GM21381 (cell line): Measurements from ENCODE around the gene ENTPD8.
"Not testable (repeated sequence)": the region's sequence is repeated elsewhere in the genome, so short reads cannot be mapped to it uniquely, and the experiment has no call there.

Experiments
- ATAC-seq: cut with Tn5 transposase; IDR thresholded peaks from one replicate; pipeline ENCODE4 v1.9.1; 2021; ENCODE audit warnings: mild to moderate bottlenecking, moderate library complexity; ENCODE audit not compliant: unreplicated experiment

ENTPD8 gene

DNA sequence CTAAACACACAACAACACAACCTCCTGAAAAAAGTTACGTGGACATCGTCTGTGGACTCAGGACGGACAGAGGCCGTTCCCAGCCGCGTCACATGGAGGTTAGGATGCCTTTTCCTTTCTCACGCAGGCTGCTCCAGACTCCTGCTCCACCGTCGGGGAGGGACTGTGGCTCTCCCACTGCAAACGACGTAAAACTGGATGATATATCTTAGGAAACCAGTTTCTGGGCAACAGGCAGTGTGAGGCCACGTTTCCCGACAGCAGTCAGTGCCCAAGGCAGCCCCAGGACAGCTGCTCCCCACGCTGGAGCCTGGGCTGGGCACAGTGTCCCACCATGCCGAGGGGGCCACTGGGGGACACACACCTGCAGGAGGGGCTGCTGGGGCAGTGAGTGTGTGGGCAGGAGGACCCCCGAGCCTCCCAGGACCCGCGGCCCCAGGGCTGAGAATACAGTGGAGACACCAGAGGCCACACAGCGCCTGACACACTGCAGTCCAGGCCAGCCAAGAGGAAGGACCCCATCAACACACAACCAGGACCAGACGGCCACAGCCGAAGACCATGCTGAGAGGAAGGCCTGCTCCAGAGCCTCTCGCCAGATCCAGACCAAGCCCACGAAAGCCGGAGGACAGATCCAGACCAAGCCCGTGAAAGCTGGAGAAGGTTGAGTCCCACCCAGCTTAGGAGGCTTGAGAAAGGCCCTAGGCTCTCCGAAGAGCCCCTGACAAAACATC is 44.4 kb downstream of the ENTPD8 start:
- ATAC-seq, result no peak

GRCh38 chr9:137396227-137396626 is 44.9 kb downstream of the ENTPD8 start:
- ATAC-seq, result no peak

- no peak for ATAC-seq
Observed at GRCh38 chr9:137395666-137396010, 45.5 kb downstream of the ENTPD8 start.

DNA sequence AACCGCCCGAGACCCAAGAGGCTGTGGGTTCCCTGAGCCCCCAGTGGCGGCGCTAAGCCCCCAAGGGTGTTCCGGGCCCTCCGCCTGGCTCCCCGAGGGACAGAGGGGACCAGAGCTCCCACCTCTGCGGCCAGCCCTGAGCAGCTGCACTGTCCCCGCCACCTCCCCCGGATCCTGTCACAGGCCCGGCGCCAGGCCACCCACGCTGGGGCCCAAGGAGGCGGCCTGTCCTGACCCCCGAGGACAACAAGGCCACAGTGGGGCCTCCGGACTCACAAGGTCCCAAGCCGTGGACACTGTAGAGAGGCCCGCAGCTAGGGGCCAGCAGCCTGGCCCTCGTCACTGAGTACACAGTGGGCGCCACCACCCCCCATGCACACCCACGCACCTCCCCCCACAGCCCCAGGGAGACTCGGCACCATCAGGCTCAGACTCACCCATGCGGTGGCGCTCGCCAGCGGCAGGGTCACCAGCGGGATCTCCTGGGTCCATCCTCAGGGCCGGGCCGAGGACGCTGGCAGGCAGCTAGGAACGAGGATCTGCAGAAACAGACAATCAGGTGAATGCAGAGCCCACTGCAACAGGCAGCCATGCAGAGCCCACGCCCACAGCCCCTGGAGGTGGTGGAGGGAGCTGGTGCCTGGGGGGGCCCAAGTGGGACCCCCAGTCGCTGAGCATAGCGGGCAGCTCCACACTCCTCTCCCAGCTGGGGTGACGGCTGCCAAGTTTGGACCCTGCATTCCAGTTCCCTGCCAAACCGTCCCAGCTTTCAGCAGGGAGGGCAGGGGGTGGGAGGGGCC is 46.1 kb downstream of the ENTPD8 start:
- no peak for ATAC-seq

GRCh38 chr9:137393176-137394150 is 47.7 kb downstream of the ENTPD8 start:
- ATAC-seq, result no peak

DNA sequence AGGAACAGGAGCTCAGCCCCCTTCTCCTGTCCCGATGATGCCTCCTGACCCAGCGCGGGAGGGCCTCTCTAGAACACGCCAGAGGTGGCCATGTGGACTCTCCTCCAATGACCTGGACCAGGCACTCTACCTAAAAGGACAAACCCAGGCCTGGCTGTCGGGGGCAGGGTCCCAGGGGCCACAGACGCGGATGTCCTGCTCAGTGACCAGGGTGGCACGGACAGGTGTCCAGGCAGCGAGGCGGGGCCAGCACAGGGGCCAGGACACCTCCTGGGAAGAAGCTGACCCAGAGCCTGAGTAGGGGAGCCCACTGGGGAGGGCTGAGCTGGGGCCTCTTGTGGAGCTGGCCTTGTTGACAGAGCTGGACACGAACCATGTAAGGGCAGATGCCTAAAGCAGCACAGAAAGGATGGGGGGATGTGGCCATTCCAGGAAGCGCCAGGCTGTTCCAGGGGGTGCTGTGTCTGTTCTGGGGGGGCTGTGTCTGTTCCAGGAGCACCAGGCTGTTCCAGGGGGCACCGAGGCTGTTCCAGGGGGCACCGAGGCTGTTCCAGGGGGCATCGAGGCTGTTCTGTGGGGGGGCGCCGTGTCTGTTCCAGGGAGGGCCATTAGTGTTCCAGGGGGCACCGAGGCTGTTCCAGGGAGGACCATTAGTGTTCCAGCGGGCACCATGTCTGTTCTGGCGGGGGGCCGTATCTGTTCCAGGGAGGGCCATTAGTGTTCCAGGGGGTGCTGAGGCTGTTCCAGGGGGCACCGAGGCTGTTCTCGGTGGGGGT is 48.7 kb downstream of the ENTPD8 start:
- no peak for ATAC-seq

DNA sequence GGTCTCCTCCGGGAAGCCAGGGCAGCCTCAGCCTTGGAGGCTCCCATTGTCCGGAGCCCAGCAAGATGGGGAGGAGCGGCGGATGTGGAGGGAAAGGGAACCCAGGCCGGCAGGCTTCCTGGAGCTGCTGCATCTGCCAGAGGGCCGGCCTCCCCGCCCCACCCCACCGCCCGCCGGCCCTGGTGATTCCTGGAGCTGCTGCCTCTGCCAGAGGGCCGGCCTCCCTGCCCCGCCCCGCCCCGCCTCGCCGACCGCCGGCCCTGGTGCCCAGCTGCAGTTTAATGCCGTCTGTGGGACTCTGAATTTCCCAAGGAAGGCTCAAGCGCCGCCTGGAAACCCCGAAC is 49.8 kb downstream of the ENTPD8 start:
- ATAC-seq, result no peak

DNA sequence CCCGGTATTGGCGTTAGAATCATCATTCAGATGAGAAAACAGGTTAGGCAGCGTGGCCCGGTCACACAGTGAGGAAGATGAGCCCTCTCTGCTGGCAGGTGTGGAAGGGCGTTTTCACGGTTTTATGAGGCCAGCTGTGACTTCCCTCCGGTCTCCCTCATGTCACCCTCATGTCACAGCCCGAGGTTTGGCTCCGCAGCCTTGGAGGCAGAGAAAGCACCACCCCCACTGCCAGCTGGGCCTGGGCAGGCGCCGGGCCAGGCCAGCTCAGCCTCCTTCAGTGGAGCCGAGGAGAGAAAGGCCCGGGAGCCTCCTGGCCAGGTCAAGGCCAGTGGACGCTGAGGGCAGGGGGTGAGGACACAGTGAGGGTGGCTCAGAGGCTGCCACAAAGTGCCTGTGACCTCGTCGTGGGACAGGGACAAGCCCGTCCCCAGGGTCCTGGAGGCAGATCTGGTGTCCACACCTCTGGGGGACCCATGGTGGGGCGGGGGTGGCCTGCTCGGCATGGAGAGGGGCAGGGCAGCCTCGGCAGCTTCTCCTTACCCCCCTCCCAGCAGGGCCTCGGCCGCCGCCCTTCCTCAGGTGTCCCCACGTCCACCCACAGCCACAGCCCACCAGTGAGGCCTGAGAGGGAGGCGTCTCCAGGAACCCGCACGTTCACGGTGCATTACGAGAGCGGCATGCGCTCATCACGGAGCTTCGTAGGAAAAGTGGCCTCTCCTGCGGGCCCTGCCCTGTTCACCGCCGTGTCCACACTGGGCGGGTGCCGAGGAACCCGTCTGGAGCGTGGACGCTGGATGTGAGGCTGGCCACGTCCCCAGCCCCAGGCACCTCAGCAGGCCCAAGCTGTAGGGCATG is 50.4 kb downstream of the ENTPD8 start:
- ATAC-seq, result no peak

DNA sequence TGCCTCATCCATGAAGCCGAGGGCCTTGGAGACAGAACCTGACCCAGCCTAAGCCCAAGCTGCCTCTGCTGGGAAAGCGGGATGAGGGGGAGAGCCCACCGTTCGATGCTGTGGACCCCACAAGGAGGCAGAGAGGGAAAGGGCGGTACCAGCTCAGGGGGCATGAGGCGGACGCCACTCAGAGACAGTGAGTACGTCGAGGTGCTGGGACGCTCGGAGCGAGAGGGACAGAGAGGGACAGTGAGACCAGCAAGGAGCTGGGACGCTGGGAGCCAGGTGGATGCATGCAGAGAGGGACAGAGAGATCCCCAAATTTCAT is 51.8 kb downstream of the ENTPD8 start:
- ATAC-seq, result no peak

- ATAC-seq, result no peak
Observed at GRCh38 chr9:137388589-137389427, 52.3 kb downstream of the ENTPD8 start.

DNA sequence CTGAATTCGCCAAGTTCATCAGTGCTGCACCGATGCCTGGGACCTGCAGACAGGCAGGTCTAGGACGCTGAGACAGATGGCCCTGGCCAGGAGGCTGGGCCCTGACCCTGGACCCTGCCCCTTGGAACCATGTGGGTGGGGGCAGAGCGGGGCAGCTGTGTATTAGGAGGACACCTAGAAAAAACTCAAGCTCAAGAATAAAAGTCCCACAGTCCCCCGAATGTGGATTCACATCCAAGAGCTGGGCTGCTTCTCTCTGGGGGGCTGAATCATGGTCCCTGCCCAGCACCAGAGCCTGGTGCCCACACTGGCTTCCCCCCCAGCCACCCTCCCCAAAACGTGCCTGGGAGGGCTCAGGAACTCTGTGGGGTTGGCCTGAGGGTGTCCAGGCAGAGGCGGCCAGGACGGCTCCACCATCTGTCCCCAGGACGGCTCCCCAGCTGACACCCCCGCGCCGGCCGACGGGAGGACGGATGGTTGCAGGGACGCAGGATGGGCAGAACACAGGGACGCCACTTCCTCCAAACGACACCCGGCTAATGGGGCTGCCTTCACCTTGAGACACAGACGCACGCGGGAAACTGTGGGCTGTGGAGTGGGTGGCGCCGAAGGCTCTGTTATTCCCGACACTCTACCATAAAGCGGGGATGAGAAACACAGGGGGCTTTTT is 53.1 kb downstream of the ENTPD8 start:
- ATAC-seq, result no peak

DNA sequence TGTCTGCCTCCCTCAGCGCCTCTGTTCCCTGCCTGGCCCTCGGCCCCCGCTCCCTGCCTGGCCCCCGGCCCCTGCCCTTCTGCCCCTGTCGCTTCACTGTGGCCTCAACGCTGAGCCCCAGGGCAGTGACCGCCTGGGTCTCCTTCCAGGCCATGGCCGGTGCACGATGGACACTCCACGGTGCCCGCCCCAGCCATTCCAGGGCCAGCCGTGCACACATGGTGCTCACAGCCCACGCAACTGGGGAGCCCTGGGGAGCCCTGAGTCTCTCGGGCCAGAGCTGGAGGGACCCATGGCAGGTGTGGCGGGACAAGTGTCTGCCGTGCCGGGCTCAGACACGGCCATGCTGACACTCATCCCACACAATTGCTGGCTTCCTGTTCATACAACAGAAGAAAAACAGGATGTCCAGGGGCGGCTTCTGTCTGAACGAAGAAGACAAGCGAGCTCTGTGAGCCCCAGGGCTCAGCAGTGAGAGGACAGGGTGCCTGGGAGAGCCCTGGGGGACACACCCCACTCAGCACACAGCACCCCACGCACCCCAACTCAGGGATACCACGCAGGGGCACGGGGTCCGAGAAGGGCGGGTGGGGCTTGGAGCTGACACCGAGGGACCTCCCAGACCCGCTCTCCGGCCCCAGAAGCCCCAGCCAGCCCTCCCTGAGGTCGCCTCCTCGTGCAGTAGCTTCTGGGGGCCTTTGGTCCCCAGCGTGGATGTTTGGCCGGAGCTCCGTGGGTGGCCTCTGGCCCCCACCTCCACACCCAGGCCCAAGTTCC is 53.9 kb downstream of the ENTPD8 start:
- no peak for ATAC-seq

- not testable (repeated sequence) for ATAC-seq
Observed at GRCh38 chr9:137386507-137387113, 54.5 kb downstream of the ENTPD8 start.

GRCh38 chr9:137385061-137385655 is 56.0 kb downstream of the ENTPD8 start:
- no peak for ATAC-seq
